Body of pancreas (tissue), 4 donors: Measurements from ENCODE around the gene CDH12. TPM values are rescaled to one million over a fixed set of nuclear protein-coding genes. Genes with fewer than 3 reads are reported as not detected.

Experiments used
- ATAC-seq: fragments of 150-250 bp; one replicate; pipeline ENCODE4 v1.9.1; 2016
- DNase-seq, 4 donors: peaks; one replicate each; pipeline ENCODE4 v3.0.0-alpha.2; 2019
- H3K27ac ChIP-seq, 4 donors: fragments of 200-600 bp; sonication (generic); 1 replicate in 3 of 4; 2 replicates in 1 of 4; pipeline versions ENCODE4 v1.5.1 to v1.6.1; 2016 to 2019; ENCODE audit warnings: mild to moderate bottlenecking in 1 of 4, mixed read lengths in 1 of 4, moderate library complexity in 1 of 4
- H3K27me3 ChIP-seq, 2 donors: fragments of 200-600 bp; sonication (generic); one replicate each; pipeline ENCODE4 v1.6.0; 2016; ENCODE audit warnings: mild to moderate bottlenecking in 1 of 2
- H3K36me3 ChIP-seq, 2 donors: fragments of 200-600 bp; sonication (generic); replicated peaks in 1 of 2; 2 replicates each; pipeline ENCODE4 v1.5.1; 2016; ENCODE audit warnings: low read depth in 2 of 2; ENCODE audit not compliant: insufficient read depth in 1 of 2
- H3K4me1 ChIP-seq: fragments of 200-600 bp; sonication (generic); one replicate; pipeline ENCODE4 v1.6.0; 2016
- H3K4me3 ChIP-seq, 2 donors: fragments of 200-600 bp; sonication (generic); 1 replicate in 1 of 2; 2 replicates in 1 of 2; pipeline ENCODE4 v1.5.1; 2016 to 2019
- H3K9me3 ChIP-seq, 3 donors: fragments of 200-600 bp; sonication (generic); 1 replicate in 2 of 3; 2 replicates in 1 of 3; pipeline ENCODE4 v1.5.1; 2016
- CTCF ChIP-seq, 7 experiments: fragments of 450-650 bp in 4 of 7; fragments of 200-600 bp in 3 of 7; sonication (generic) in 3 of 7; IDR thresholded peaks; one replicate each; pipeline ENCODE4 v1.5.1; 2016 to 2019; ENCODE audit warnings: antibody characterized with exemption in 7 of 7
- POLR2A ChIP-seq, 3 donors: fragments of 450-650 bp; IDR thresholded peaks; one replicate each; pipeline ENCODE4 v1.6.1; 2016; ENCODE audit warnings: antibody characterized with exemption in 3 of 3, mild to moderate bottlenecking in 2 of 3
- WGBS, 2 donors: methylation state at CpG; one replicate each; pipeline ENCODE4 v1.1.5; 2017; 5-methylcytosine and 5-hydroxymethylcytosine counted together
- intact Hi-C: fragments of 100-400 bp; cut with DNase I; formaldehyde crosslinking; loops from one replicate; pipeline ENCODE4 v1.15.1; 2023
- total RNA-seq, 2 donors: library from RNA; depleted of rRNA; stranded (reverse); fragments of >200 nt; gene quantifications; one replicate each; pipeline ENCODE4 v1.1.0, GENCODE V29; 2016

CDH12 gene
- total RNA-seq, 2 donors from 2014 or later: not detected

- Histone ChIP-seq H3K9me3 (no peaks in the 10 kb centered on the region), H3K4me3 (no peak overlapping the region), H3K36me3 (no peaks in the 10 kb centered on the region), H3K27ac (no peak overlapping the region), H3K4me1 (no peaks in the 10 kb centered on the region), H3K27me3 (no peaks in the 10 kb centered on the region)
- TF ChIP-seq POLR2A (IDR thresholded peaks at IDR 0.05) (no peak), CTCF (IDR thresholded peaks at IDR 0.05) (no peak)
- DNase-seq (no peak), ATAC-seq (no peak)
- intact Hi-C loops: no loop called here
- 60 to 72% methylated on average over 2 of the region's 2 CpGs for WGBS, 2 donors
Observed at GRCh38 chr5:22842574-22842973, 10.6 kb downstream of the CDH12 start.

GRCh38 chr5:22837803-22838202 is 15.3 kb downstream of the CDH12 start:
- WGBS, 2 donors: 64 to 73% methylated on average over 4 of the region's 4 CpGs
- Histone ChIP-seq H3K27me3 (no peaks in the 10 kb centered on the region), H3K27ac (no peak overlapping the region), H3K36me3 (no peaks in the 10 kb centered on the region), H3K4me1 (no peaks in the 10 kb centered on the region), H3K4me3 (no peak overlapping the region), H3K9me3 (no peaks in the 10 kb centered on the region)
- no peak for ATAC-seq
- intact Hi-C loops: no loop called here
- TF ChIP-seq CTCF (IDR thresholded peaks at IDR 0.05) (no peak), POLR2A (IDR thresholded peaks at IDR 0.05) (no peak)
- DNase-seq: no peak

- WGBS, 2 donors: 37 to 70% methylated on average over 1 of the region's 1 CpG
- no peaks in the 10 kb centered on the region for H3K4me1 ChIP-seq
- intact Hi-C loops: no loop called here
Observed at GRCh38 chr5:22835686-22836085, 17.5 kb downstream of the CDH12 start.

GRCh38 chr5:22793463-22793862 is 59.7 kb downstream of the CDH12 start:
- Histone ChIP-seq H3K27ac (no peak overlapping the region), H3K4me1 (no peaks in the 10 kb centered on the region), H3K4me3 (no peak overlapping the region), H3K27me3 (no peaks in the 10 kb centered on the region), H3K36me3 (no peaks in the 10 kb centered on the region), H3K9me3 (no peaks in the 10 kb centered on the region)
- 53 to 59% methylated on average over 2 of the region's 2 CpGs for WGBS, 2 donors
- DNase-seq (no peak), ATAC-seq (no peak)
- no peak for TF ChIP-seq POLR2A (IDR thresholded peaks at IDR 0.05)
- TF ChIP-seq CTCF (IDR thresholded peaks at IDR 0.05): no peak
- intact Hi-C loops: no loop called here

More at GRCh38 chr5:22835686-22836085, 17.5 kb downstream of the CDH12 start:
- Histone ChIP-seq H3K27ac (no peak overlapping the region), H3K9me3 (no peaks in the 10 kb centered on the region), H3K4me3 (no peak overlapping the region), H3K27me3 (no peaks in the 10 kb centered on the region), H3K36me3 (no peaks in the 10 kb centered on the region)
- DNase-seq (no peak), ATAC-seq (no peak)
- TF ChIP-seq POLR2A (IDR thresholded peaks at IDR 0.05): no peak
- TF ChIP-seq CTCF (IDR thresholded peaks at IDR 0.05): no peak

GRCh38 chr5:22787807-22788206 is 65.3 kb downstream of the CDH12 start:
- no peaks in the 10 kb centered on the region for H3K9me3 ChIP-seq
- WGBS, 2 donors: 53 to 56% methylated on average over 1 of the region's 1 CpG
- TF ChIP-seq CTCF (IDR thresholded peaks at IDR 0.05) (no peak), POLR2A (IDR thresholded peaks at IDR 0.05) (no peak)

More at GRCh38 chr5:22787807-22788206, 65.3 kb downstream of the CDH12 start:
- Histone ChIP-seq H3K4me3 (no peak overlapping the region), H3K27ac (no peak overlapping the region), H3K4me1 (no peaks in the 10 kb centered on the region), H3K27me3 (no peaks in the 10 kb centered on the region), H3K36me3 (no peaks in the 10 kb centered on the region)
- no peak for DNase-seq
- intact Hi-C loops: no loop called here
- no peak for ATAC-seq
